MM.1S (cell line): Measurements from ENCODE around the gene ARAP3.

ENCODE experiments used
- DNase-seq: peaks from one replicate; pipeline ENCODE4 v3.0.0-alpha.2; 2015
- H2AFZ ChIP-seq: fragments of 300-600 bp; sonication (generic); 2 replicates; pipeline ENCODE4 v1.6.0; 2016; ENCODE audit warnings: antibody characterized with exemption, low read length
- H3F3A ChIP-seq: fragments of 300-600 bp; sonication (generic); 2 replicates; pipeline ENCODE4 v1.6.1; 2016; ENCODE audit warnings: mild to moderate bottlenecking, antibody characterized with exemption, low read length, moderate library complexity, mixed read lengths; ENCODE audit not compliant: insufficient read depth
- H3K27ac ChIP-seq: fragments of 300-600 bp; sonication (generic); 2 replicates; pipeline ENCODE4 v1.5.1; 2016; ENCODE audit warnings: mild to moderate bottlenecking, low read length
- H3K27me3 ChIP-seq: fragments of 300-600 bp; sonication (generic); replicated peaks from 2 replicates; pipeline ENCODE4 v1.6.0; 2016; ENCODE audit warnings: low read length; ENCODE audit not compliant: insufficient read depth
- H3K36me3 ChIP-seq: fragments of 300-600 bp; sonication (generic); replicated peaks from 2 replicates; pipeline ENCODE4 v1.6.1; 2016; ENCODE audit warnings: mild to moderate bottlenecking, low read length, mixed read lengths; ENCODE audit not compliant: insufficient read depth
- H3K4me1 ChIP-seq: fragments of 300-600 bp; sonication (generic); 2 replicates; pipeline ENCODE4 v1.6.1; 2016; ENCODE audit warnings: low read length, mixed read lengths
- H3K4me2 ChIP-seq: fragments of 300-600 bp; sonication (generic); 2 replicates; pipeline ENCODE4 v1.6.0; 2016; ENCODE audit warnings: low read depth, low read length
- H3K4me3 ChIP-seq: fragments of 300-600 bp; sonication (generic); 2 replicates; pipeline ENCODE4 v1.5.1; 2016; ENCODE audit warnings: low read length, mixed read lengths
- H3K79me2 ChIP-seq: fragments of 300-600 bp; sonication (generic); 2 replicates; pipeline ENCODE4 v1.6.1; 2016; ENCODE audit warnings: mixed run types, low read length, mixed read lengths
- H3K9ac ChIP-seq: fragments of 300-600 bp; sonication (generic); 2 replicates; pipeline ENCODE4 v1.6.1; 2016; ENCODE audit warnings: low read length, mixed read lengths
- H3K9me2 ChIP-seq: fragments of 300-600 bp; sonication (generic); replicated peaks from 2 replicates; pipeline ENCODE4 v1.6.1; 2016; ENCODE audit warnings: mild to moderate bottlenecking, low read length, mixed read lengths; ENCODE audit not compliant: insufficient read depth
- H3K9me3 ChIP-seq: fragments of 300-600 bp; sonication (generic); replicated peaks from 2 replicates; pipeline ENCODE4 v1.6.1; 2016; ENCODE audit warnings: mild to moderate bottlenecking, low read length, mixed read lengths; ENCODE audit not compliant: insufficient read depth
- H4K20me1 ChIP-seq: fragments of 300-600 bp; sonication (generic); 2 replicates; pipeline ENCODE4 v1.6.1; 2016; ENCODE audit warnings: mild to moderate bottlenecking, low read length, moderate library complexity, mixed read lengths; ENCODE audit not compliant: insufficient read depth
- EZH2 ChIP-seq: fragments of 300-600 bp; sonication (generic); optimal IDR thresholded peaks from 2 replicates; pipeline ENCODE3; 2017; ENCODE audit warnings: low read depth, mild to moderate bottlenecking, antibody characterized with exemption, low read length, mixed read lengths
- EZH2phosphoT487 ChIP-seq: fragments of 300-600 bp; sonication (generic); IDR thresholded peaks from 2 replicates; pipeline ENCODE4 v1.6.1; 2018; ENCODE audit warnings: antibody characterized with exemption, low read length
- TF ChIP-seq, protein P1 (sequence below): fragments of 300-600 bp; sonication (generic); IDR thresholded peaks from 2 replicates; pipeline ENCODE4 v1.5.1; 2016; ENCODE audit warnings: antibody characterized with exemption, low read length, mixed read lengths

ARAP3 gene

DNA sequence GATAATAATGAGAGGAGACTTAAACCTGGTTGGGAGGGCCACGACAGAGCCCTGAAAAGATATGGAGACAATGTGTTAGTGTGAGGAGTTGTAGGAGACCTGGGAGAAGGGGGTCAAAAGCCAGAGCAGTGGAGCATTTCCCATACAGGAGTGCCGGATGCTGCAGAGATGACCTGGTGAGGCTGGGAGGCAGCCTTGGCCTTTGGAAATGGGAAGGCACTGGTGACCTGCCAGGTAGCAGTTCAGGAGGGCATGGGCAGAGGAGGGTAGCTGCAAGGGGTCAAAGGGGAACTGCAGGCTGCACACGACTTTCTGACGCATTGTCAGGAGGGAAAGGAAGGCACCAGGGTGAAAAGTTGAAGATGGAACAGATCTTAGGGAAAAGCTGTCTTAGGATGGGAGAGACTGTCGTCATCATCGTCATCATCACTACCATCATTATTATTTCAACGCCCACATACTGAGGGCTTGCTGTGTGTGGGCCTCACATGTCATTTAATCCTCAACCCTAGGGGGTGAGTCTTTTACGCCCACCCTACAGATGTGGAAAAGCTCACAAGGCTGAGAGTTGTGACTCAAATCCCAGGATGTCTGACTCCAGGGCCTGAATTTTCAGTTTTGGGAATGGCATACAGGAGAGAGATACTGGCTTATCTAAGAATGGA is 13.3 kb downstream of the ARAP3 start:
- Histone ChIP-seq H3K9me3 (no peaks in the 10 kb centered on the region), H3K4me1 (no peaks in the 10 kb centered on the region), H3K27ac (no peak overlapping the region), H4K20me1 (no peaks in the 10 kb centered on the region), H3K27me3 (no peaks in the 10 kb centered on the region), H3K79me2 (no peaks in the 10 kb centered on the region), H3K4me3 (no peak overlapping the region), H3F3A (no peaks in the 10 kb centered on the region), H2AFZ (no peak overlapping the region), H3K9me2 (no peaks in the 10 kb centered on the region), H3K4me2 (no peak overlapping the region), H3K36me3 (no peaks in the 10 kb centered on the region), H3K9ac (no peak overlapping the region)
- TF ChIP-seq, protein P1, sequence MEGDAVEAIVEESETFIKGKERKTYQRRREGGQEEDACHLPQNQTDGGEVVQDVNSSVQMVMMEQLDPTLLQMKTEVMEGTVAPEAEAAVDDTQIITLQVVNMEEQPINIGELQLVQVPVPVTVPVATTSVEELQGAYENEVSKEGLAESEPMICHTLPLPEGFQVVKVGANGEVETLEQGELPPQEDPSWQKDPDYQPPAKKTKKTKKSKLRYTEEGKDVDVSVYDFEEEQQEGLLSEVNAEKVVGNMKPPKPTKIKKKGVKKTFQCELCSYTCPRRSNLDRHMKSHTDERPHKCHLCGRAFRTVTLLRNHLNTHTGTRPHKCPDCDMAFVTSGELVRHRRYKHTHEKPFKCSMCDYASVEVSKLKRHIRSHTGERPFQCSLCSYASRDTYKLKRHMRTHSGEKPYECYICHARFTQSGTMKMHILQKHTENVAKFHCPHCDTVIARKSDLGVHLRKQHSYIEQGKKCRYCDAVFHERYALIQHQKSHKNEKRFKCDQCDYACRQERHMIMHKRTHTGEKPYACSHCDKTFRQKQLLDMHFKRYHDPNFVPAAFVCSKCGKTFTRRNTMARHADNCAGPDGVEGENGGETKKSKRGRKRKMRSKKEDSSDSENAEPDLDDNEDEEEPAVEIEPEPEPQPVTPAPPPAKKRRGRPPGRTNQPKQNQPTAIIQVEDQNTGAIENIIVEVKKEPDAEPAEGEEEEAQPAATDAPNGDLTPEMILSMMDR, result no peak
- no peak for TF ChIP-seq EZH2phosphoT487
- no peak for TF ChIP-seq EZH2
- DNase-seq, result no peak

DNA sequence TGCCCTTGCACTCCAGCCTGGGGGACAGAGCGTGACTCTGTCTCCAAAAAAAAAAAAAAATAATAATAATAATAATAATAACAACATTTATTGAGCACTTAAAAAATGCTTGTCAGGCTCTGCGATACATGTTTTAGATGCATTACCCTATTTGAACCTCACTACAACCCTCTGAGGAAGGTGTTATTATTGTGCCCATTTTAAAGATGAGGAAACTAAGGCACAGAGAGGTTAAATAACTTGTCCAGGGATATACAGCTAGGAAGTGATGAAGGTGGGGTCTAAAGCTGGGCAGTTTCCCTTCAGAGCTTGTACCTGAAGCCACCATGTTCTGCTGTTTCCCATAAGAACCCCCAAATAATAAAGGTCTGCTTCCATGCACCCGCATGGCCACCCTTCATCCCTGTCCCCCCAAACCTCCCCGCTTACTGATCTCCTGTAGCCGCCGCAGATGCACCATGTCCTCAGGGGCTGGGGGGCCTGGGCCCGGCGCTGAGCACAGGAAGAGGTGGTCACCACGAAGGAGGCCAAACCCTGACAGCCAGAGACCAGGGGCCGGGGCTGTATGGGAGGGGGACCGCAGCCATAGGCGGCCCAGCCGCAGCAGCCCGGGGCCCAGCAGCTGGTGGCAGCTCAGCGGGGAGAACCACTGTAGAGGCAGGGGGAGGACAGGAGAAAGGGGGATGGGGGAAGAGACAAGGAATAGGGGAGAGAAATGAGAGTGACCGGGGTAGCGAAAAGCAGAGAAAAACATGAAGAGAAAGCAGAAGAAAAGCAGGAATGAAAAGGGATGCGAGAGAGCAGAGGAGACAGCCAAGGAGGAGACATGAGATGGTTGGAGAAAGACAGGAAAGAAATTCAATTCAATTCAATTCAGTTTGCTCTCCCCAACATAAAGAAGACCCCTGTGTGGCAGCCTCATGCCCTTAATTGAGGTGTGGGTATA is 15.8 kb downstream of the ARAP3 start:
- Histone ChIP-seq H3K4me1 (no peaks in the 10 kb centered on the region), H3K4me2 (no peak overlapping the region), H3K9me3 (no peaks in the 10 kb centered on the region), H3K9me2 (no peaks in the 10 kb centered on the region), H3K79me2 (no peaks in the 10 kb centered on the region), H3K9ac (no peak overlapping the region), H3K27ac (no peak overlapping the region), H4K20me1 (no peaks in the 10 kb centered on the region), H2AFZ (no peak overlapping the region), H3K27me3 (no peaks in the 10 kb centered on the region), H3K36me3 (no peaks in the 10 kb centered on the region), H3K4me3 (no peak overlapping the region), H3F3A (no peaks in the 10 kb centered on the region)
- no peak for DNase-seq
- TF ChIP-seq EZH2 (no peak), EZH2phosphoT487 (no peak)
- TF ChIP-seq, protein P1, result no peak

DNA sequence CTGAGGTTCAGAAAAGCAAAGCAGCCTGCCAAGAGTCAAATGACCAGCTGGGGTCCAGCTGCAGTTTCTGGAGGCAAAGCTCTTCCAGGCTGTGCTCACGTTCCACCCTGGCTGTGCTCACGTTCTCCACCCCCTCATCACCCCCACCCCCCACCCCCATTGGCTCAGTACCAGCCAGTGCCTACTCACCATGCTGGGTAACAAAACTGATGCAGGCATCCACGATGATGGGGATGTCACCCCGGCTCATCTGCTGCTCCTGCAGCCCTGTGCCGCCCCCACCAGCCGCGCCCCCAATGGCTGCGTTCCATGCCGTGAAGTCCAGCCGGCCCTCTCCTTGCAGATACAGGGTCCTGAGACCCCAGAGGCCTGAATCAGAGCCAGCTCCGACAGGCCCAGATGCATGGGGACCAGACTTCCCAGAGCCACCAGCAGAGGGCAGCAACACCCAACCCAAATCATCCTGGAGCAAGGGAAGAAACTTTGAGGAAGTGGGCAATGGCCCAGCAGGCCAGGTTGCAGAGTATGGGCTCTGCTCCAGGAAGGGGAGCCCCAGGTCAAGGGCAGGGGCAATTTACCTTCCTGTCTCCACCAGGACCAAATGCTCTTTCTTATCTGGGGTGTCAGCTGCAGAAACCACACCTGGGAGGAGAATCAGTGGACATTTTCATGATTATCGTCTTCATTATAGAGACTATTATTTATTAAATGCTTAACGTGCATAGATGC is 17.1 kb downstream of the ARAP3 start:
- H3K79me2 ChIP-seq, result no peaks in the 10 kb centered on the region
- H2AFZ ChIP-seq, result peak overlapping the region; percentile 39; the same call in 1 of the 2 replicates
- H3K4me2 ChIP-seq, result no peak overlapping the region
- H3K9me3 ChIP-seq, result no peaks in the 10 kb centered on the region
- H3K36me3 ChIP-seq, result no peaks in the 10 kb centered on the region
- H3K9me2 ChIP-seq, result no peaks in the 10 kb centered on the region
- no peaks in the 10 kb centered on the region for H3K4me1 ChIP-seq
- H3K27ac ChIP-seq, result no peak overlapping the region
- H3K27me3 ChIP-seq, result no peaks in the 10 kb centered on the region
- peak; percentile 55 for DNase-seq
- H3F3A ChIP-seq, result no peaks in the 10 kb centered on the region
- no peak overlapping the region for H3K4me3 ChIP-seq
- no peaks in the 10 kb centered on the region for H4K20me1 ChIP-seq
- TF ChIP-seq EZH2phosphoT487 (no peak), EZH2 (no peak)
- TF ChIP-seq, protein P1, result peak; percentile 94
- H3K9ac ChIP-seq, result no peak overlapping the region
